HepG2 (cell line): Measurements from ENCODE around the gene GPR26. TPM values are rescaled to one million over a fixed set of nuclear protein-coding genes. Genes with fewer than 3 reads are reported as not detected.

ENCODE experiments used
- CENPT ChIP-seq: sonication (generic); formaldehyde crosslinking; IDR thresholded peaks from 2 replicates; pipeline ENCODE4 v1.8.0; 2022; ENCODE audit warnings: low read depth, mild to moderate bottlenecking, moderate library complexity, missing genetic modification reagents
- HOXA9 ChIP-seq: sonication (generic); formaldehyde crosslinking; IDR thresholded peaks from 2 replicates; pipeline ENCODE4 v1.8.1; 2022; ENCODE audit warnings: missing genetic modification reagents, mild to moderate bottlenecking, moderate library complexity, borderline replicate concordance
- JUN ChIP-seq: sonication (generic); formaldehyde crosslinking; IDR thresholded peaks from 2 replicates; pipeline ENCODE4 v1.4.0; 2020; ENCODE audit warnings: mild to moderate bottlenecking, missing genetic modification reagents
- MIXL1 ChIP-seq: IDR thresholded peaks from 2 replicates; pipeline ENCODE4 v1.6.1; 2016
- NFATC3 ChIP-seq: sonication (generic); formaldehyde crosslinking; IDR thresholded peaks from 2 replicates; pipeline ENCODE4 v1.5.1; 2020; ENCODE audit warnings: mild to moderate bottlenecking, missing genetic modification reagents
- YEATS4 ChIP-seq: sonication (generic); formaldehyde crosslinking; IDR thresholded peaks from 2 replicates; pipeline ENCODE4 v1.4.0; 2020; ENCODE audit warnings: missing genetic modification reagents, borderline replicate concordance
- ZIK1 ChIP-seq: sonication (generic); formaldehyde crosslinking; IDR thresholded peaks from 2 replicates; pipeline ENCODE4 v1.5.0; 2020; ENCODE audit warnings: mild to moderate bottlenecking, low read depth, missing genetic modification reagents, borderline replicate concordance
- ZNF777 ChIP-seq: sonication (generic); formaldehyde crosslinking; IDR thresholded peaks from 2 replicates; pipeline ENCODE4 v1.4.0; 2020; ENCODE audit warnings: missing genetic modification reagents
- polyA plus RNA-seq, 8 experiments: library from polyadenylated mRNA; depleted of rRNA in 3 of 8; stranded (reverse) in 7 of 8; unstranded in 1 of 8; fragments of >200 nt; fragmentation: Illumina TruSeq in 4 of 8; extraction: Trizol in 4 of 8; gene quantifications; 2 replicates each; pipeline versions ENCODE4 v1.2.1 to v1.2.3, GENCODE V29; 2011 to 2016; ENCODE audit warnings: low read depth in 4 of 8, missing spikeins in 1 of 8, mixed read lengths in 1 of 8; ENCODE audit not compliant: insufficient read depth in 1 of 8
- total RNA-seq, 5 experiments: library from RNA; depleted of rRNA; stranded (reverse); fragments of >200 nt; fragmentation: Illumina TruSeq; extraction: Trizol; gene quantifications; 2 replicates each; pipeline ENCODE4 v1.2.3, GENCODE V29; 2016; ENCODE audit warnings: low read depth in 1 of 5
- TF ChIP-seq, protein P1 (sequence below): sonication (generic); formaldehyde crosslinking; IDR thresholded peaks from 2 replicates; pipeline ENCODE4 v1.4.0; 2020; ENCODE audit warnings: mild to moderate bottlenecking, missing genetic modification reagents
- TF ChIP-seq, protein P2 (sequence below): sonication (generic); formaldehyde crosslinking; IDR thresholded peaks from 2 replicates; pipeline ENCODE4 v1.5.1; 2020; ENCODE audit warnings: missing genetic modification reagents, mild to moderate bottlenecking, borderline replicate concordance

Gene GPR26
- total and polyA plus RNA-seq, 2 of the 13 experiments (the other 11 are each of a cell fraction or from before 2014, with no cell fraction given) = not detected

DNA sequence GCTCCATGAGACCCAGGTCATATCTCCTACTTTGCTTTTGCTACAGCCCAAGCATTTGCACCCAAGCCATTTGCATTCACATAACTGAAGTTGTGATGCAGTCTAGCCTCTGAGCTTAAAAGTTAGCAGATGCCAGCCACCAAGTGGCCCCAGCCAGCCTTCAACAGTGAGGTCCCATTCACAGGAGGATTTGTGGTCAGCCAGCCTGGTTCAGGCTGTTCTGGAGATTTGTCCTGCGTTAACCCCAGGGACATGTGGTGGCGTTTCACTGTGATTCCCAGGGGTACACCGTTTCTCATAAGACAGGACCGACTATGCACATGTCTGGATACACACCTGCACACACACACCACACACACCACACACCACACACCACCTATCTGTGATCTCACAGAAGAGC lies 51.2 kb downstream of the GPR26 start (continued):
- TF ChIP-seq, protein P1, sequence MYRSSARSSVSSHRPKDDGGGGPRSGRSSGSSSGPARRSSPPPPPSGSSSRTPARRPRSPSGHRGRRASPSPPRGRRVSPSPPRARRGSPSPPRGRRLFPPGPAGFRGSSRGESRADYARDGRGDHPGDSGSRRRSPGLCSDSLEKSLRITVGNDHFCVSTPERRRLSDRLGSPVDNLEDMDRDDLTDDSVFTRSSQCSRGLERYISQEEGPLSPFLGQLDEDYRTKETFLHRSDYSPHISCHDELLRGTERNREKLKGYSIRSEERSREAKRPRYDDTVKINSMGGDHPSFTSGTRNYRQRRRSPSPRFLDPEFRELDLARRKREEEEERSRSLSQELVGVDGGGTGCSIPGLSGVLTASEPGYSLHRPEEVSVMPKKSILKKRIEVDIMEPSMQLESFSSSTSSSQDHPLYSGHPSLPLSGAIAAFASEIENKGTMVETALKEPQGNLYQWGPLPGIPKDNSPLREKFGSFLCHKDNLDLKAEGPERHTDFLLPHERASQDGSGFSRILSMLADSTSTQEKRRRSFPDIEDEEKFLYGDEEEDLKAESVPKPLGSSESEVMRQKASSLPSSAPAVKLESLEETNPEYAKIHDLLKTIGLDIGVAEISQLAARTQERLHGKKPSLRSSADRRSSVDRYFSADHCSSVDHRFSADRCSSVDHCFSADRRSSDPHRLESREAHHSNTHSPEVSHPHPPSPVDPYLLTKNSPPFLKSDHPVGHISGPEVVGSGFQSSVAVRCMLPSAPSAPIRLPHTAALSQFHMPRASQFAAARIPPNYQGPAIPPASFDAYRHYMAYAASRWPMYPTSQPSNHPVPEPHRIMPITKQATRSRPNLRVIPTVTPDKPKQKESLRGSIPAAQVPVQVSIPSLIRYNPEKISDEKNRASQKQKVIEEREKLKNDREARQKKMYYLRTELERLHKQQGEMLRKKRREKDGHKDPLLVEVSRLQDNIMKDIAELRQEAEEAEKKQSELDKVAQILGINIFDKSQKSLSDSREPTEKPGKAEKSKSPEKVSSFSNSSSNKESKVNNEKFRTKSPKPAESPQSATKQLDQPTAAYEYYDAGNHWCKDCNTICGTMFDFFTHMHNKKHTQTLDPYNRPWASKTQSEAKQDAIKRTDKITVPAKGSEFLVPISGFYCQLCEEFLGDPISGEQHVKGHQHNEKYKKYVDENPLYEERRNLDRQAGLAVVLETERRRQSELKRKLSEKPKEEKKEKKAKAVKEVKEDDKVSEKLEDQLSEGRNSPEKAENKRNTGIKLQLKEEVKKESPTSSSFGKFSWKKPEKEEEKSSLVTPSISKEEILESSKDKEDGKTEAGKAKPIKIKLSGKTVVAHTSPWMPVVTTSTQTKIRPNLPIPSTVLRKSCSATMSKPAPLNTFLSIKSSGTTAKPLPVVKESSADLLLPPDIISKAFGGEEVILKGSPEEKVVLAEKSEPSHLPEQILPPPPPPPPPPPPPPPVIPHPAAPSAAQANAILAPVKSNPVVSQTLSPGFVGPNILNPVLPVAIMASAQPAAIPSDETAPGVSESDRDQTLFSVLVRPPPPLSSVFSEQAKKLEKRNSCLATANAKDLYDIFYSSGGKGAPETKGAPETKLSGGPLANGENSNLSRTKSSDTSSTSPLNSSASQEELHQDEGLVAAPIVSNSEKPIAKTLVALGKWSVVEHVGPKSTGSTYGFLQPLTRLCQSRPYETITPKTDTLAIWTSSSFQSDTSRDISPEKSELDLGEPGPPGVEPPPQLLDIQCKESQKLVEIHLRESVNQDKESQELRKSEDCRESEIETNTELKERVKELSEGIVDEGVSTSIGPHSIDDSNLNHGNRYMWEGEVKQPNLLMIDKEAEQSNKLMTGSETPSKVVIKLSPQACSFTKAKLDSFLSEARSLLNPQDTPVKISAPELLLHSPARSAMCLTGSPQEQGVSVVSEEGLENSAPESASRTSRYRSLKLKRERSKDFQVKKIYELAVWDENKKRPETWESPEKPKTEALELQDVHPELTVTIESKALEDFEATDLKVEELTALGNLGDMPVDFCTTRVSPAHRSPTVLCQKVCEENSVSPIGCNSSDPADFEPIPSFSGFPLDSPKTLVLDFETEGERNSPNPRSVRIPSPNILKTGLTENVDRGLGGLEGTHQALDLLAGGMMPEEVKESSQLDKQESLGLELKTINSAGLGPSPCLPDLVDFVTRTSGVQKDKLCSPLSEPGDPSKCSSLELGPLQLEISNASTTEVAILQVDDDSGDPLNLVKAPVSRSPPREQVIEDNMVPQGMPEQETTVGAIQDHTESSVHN = no peak
- TF ChIP-seq JUN (CRISPR knock-in tag) = no peak
- TF ChIP-seq NFATC3 (CRISPR knock-in tag) = no peak
- no peak for TF ChIP-seq ZNF777 (CRISPR knock-in tag)
- no peak for TF ChIP-seq CENPT (CRISPR knock-in tag)
- TF ChIP-seq, protein P2, sequence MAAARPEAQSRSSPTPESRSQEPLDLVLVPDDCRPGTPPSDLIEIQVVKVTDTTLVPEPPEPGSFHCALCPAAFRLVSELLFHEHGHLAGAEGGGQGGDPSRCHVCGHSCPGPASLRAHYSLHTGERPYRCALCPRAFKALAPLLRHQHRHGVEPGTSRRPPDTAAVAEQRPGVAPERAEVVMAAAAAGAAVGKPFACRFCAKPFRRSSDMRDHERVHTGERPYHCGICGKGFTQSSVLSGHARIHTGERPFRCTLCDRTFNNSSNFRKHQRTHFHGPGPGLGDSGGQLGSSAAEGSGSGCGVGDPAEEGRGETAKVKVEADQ (CRISPR knock-in tag) = no peak
- no peak for TF ChIP-seq ZIK1 (CRISPR knock-in tag)
- no peak for TF ChIP-seq HOXA9 (CRISPR knock-in tag)
- TF ChIP-seq MIXL1 (CRISPR knock-in tag) = no peak
- TF ChIP-seq YEATS4 (CRISPR knock-in tag) = no peak
